ENCODE results near the gene RASSF7. TPM values are rescaled to one million over a fixed set of nuclear protein-coding genes. Genes with fewer than 3 reads are reported as not detected.

The RASSF7 gene
- total RNA-seq, 2 experiments from 2014 or later = 14.1 to 15.7 TPM

GRCh38 chr11:553988-554340 is 6.8 kb upstream of the RASSF7 start:
- no peak for ATAC-seq (ENCODE audit: poor library complexity)
- no peak overlapping the region for H3K4me3 Mint-ChIP-seq
- intact Hi-C loops (cut with DNase I, micrococcal nuclease) = loop anchor here (2.0 kb wide), 3 partner anchors 75 to 211 kb away; no protein-coding TSS in a partner anchor

GRCh38 chr11:554428-555226 is 6.1 kb upstream of the RASSF7 start:
- peak overlapping the region; percentile 48 for H3K4me3 ChIP-seq (ENCODE audit: low read length)
- POLR2A ChIA-PET = interaction anchor here (1.0 to 3.9 kb wide), 11 partner anchors 8 to 255 kb away, joined by 3 to 27 read pairs (median 8); partner anchors contain the start of genes DEAF1, HRAS, LRRC56 and PHRF1

More at GRCh38 chr11:553988-554340, 6.8 kb upstream of the RASSF7 start:
- H3K9me3 ChIP-seq (ENCODE audit: control insufficient read depth in 1 of 2, insufficient read depth in 1 of 2, low read length in 2 of 2) = no peaks in the 10 kb centered on the region
- POLR2A ChIA-PET = interaction anchor here (2.0 to 3.9 kb wide), 4 partner anchors 18 to 172 kb away, joined by 15 to 27 read pairs (median 18); partner anchors contain the start of genes DEAF1, HRAS, LRRC56 and PHRF1
- H3K27me3 Mint-ChIP-seq = no peaks in the 10 kb centered on the region
- H3K4me1 ChIP-seq (ENCODE audit: insufficient read depth, low read length) = peaks cover 24% of the 10 kb centered on the region
- no peak for TF ChIP-seq CTCF (IDR thresholded peaks at IDR 0.05)
- no peaks in the 10 kb centered on the region for H3K9me3 Mint-ChIP-seq
- no peaks in the 10 kb centered on the region for H3K4me1 Mint-ChIP-seq (ENCODE audit: low read depth)
- no peak overlapping the region for H3K4me3 ChIP-seq (ENCODE audit: low read length)
- H3K36me3 Mint-ChIP-seq (ENCODE audit: low read depth) = no peaks in the 10 kb centered on the region
- H3K27ac Mint-ChIP-seq = no peak overlapping the region
- no peaks in the 10 kb centered on the region for H3K36me3 ChIP-seq (ENCODE audit: insufficient read depth, low read length)
- no peaks in the 10 kb centered on the region for H3K27me3 ChIP-seq (ENCODE audit: control insufficient read depth in 1 of 2, insufficient read depth in 2 of 2, low read length in 2 of 2)
- H3K27ac ChIP-seq (ENCODE audit: low read depth in 1 of 2, low read length in 2 of 2) = no peak overlapping the region
- CTCF ChIA-PET = interaction anchor here (1.2 to 1.9 kb wide), 6 partner anchors 12 to 172 kb away, joined by 3 to 9 read pairs (median 7); partner anchors contain the start of gene TMEM80
- peak in 1 of 14 experiments; percentile 53 for DNase-seq

More at GRCh38 chr11:554428-555226, 6.1 kb upstream of the RASSF7 start:
- Mint-ChIP-seq H3K9me3 (no peaks in the 10 kb centered on the region), H3K36me3 (ENCODE audit: low read depth) (no peaks in the 10 kb centered on the region), H3K27ac (no peak overlapping the region), H3K27me3 (no peaks in the 10 kb centered on the region), H3K4me3 (peak overlapping the region; percentile 34), H3K4me1 (ENCODE audit: low read depth) (peaks cover under 1% of the 10 kb centered on the region)
- DNase-seq (peak; percentile 57 to 92 (median 77)), ATAC-seq (ENCODE audit: poor library complexity) (peak; percentile 80)
- peak; percentile 53 for TF ChIP-seq CTCF (IDR thresholded peaks at IDR 0.05)
- H3K9me3 ChIP-seq (ENCODE audit: control insufficient read depth in 1 of 2, insufficient read depth in 1 of 2, low read length in 2 of 2) = no peaks in the 10 kb centered on the region
- peaks cover 30% of the 10 kb centered on the region for H3K4me1 ChIP-seq (ENCODE audit: insufficient read depth, low read length)
- CTCF ChIA-PET = interaction anchor here (0.6 to 2.7 kb wide), 18 partner anchors 12 to 223 kb away, joined by 3 to 23 read pairs (median 5); partner anchors contain the start of genes GATD1, HRAS, IRF7 and PHRF1
- H3K27me3 ChIP-seq (ENCODE audit: control insufficient read depth in 1 of 2, insufficient read depth in 2 of 2, low read length in 2 of 2) = no peaks in the 10 kb centered on the region
- no peak overlapping the region for H3K27ac ChIP-seq (ENCODE audit: low read depth in 1 of 2, low read length in 2 of 2)
- intact Hi-C loops (cut with DNase I, micrococcal nuclease) = loop anchor here (1.0 to 2.0 kb wide), 6 partner anchors 74 to 211 kb away; no protein-coding TSS in a partner anchor
- no peaks in the 10 kb centered on the region for H3K36me3 ChIP-seq (ENCODE audit: insufficient read depth, low read length)

All from CD4-positive, alpha-beta T cell (primary cell).